GM21723 (cell line): Measurements from ENCODE around the gene IKZF1.

ENCODE experiments used
- ATAC-seq: cut with Tn5 transposase; IDR thresholded peaks from one replicate; pipeline ENCODE4 v1.9.1; 2021; ENCODE audit warnings: mild to moderate bottlenecking, moderate library complexity; ENCODE audit not compliant: unreplicated experiment

IKZF1 gene

DNA sequence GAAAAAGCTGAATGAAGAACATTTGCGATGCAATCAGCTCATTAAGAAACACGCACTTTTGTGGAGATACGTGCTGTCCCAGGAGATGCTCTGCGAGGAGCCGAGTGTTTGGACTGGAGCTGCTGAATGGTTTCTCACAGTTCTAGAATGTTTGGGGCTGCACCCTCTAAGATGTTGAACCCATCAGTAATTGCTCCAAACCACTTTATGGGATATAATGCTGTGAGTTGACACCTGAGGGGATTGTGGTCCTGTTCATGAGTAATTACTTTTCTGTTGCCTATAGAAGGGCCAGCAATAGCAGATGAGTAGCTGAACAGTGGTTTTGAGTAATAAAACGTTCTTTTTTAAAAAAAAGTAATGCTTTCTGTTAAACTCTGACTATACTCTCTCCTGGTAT is 63.1 kb downstream of the IKZF1 start:
- no peak for ATAC-seq

DNA sequence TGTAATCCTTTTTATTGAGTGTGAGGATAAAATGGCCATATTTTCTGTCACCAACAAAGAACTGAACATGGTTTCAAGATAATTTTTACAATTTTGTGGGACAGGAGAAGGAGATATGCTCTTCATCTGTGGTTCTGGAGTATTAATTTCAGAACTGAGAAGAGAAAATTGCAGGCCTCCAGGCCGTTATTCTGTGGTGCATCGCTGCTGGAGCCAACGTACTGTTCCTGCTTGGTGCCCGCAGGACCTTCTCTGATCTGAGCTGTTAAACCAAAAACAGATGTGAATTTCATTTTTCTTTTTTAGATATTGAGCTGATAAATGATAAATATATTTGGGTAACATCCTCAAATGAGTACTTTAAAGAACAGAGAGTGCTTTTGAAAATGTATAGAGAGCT is 63.9 kb downstream of the IKZF1 start:
- ATAC-seq: peak; percentile 46

DNA sequence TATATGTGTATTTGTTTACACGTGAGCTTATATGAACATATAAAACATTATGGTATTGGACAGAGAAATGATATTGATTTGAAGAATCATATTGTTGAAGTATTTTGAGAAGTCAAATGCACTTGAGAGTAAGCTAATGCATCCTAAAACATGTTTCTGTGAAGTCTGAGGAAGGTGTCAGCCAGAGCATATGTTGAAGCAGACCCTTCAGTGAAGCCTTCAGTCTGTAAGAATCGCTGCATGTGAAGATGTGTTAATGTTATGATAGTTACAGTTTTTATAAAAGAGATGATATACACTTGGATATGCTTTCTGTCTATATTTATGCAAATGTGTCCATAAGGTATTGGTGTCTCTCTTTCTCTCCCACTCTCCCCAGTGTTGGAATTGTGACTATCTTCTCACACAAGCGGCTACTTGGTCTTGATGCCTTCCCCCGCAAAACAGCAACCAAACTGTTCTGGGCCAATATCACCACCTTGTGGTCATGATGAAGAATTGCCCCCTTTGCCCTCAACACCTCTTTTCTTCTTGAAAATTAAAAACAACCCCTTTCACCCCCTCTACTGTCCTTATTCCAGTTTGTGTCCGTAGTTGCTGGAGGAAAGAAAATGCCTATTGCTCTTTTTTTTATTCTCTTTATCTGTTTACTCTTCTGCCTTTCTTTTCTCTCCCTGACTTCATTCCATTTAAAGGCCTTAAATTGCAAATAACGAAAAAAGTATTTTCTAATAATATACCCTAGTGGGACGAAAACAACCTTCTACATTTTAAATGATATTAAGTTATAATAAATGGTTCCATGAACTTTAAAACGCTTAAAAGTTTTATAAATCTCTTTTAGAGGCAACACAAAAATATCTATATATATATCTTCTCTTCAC is 64.9 kb downstream of the IKZF1 start:
- no peak for ATAC-seq

DNA sequence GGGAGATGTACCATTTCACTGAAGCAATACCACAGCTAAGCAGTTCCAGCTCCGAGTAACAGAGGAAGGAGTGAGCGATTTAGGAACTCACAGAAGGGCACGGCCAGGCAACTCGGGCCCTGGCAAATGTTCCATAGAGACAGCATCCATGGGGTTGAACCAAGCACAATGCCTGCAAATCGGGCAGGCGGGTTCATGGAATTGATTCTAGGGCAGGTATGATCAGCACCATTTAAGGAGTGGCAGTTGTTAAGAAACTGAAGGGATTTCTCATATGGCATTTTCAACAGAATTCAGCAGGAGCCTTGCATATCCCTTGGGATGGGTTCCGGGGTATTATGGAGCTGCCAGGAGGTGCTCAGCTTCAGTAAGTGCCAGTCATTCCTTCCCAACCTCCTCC is 66.4 kb downstream of the IKZF1 start:
- no peak for ATAC-seq

DNA sequence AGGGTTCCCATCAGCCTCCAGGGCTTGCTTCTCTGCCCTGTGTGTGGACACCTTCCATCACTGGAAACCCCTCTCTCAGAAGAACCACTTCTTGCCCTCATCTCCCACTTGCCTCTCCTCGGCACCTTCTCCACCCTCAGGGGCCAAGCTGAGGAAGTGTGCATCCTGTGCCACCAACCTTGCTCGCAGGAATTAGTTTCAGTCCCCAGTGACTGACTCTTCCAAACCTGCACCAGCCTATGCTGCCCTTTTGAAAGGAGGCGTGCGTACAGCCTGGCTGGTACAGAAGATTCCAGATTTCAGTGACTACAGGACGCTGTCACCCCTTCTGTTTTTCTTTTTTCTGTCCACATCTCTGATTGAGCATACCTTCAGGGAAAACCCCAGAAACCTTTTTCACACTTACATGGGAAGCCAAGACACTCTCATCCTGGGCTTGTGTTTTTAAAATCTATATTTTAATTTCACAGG is 67.1 kb downstream of the IKZF1 start:
- no peak for ATAC-seq

DNA sequence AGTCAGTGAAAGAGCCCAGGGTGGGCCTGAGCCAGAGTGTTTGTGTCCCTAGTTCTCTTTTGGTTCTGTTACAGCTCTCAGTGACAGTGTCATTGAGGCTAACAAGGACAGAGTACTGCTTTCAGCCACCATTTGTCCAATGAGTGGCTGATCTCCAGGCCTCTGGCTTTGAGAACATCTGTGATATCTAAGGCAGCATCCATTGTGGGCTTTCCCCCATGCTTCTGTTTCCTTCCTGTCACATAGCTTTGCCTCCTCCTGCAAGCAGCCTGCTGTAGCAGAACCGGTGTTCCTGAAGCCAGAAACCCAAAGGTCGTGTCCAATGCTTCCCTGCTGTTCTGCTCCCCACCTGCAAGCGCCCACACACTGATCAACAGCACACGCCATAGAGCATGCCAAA is 68.4 kb downstream of the IKZF1 start:
- no peak for ATAC-seq

DNA sequence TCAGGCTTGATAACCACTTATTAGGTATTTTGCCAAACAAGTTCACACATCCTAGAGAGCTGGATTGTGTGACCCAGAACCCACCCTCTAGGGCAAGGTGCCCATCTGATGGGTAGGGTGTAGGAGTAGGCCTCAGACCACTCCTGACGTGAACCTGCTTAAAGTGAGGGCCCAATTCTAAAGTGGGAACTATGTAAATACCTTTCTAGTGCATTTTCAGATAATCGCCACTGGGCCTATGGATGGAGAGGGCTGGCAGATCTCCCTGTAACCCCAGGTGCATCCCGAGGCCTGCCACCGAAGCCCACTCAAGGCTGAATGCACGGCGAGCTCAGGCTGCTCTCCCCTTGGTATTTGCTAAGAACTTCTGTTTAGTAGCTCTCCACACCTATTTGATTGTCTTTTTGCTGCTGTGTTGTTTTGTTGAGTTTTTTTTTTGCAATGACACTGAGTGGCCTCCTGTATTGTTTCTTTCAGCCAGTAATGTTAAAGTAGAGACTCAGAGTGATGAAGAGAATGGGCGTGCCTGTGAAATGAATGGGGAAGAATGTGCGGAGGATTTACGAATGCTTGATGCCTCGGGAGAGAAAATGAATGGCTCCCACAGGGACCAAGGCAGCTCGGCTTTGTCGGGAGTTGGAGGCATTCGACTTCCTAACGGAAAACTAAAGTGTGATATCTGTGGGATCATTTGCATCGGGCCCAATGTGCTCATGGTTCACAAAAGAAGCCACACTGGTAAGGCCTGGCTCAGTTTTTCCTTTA is 71.7 kb downstream of the IKZF1 start:
- ATAC-seq: no peak

DNA sequence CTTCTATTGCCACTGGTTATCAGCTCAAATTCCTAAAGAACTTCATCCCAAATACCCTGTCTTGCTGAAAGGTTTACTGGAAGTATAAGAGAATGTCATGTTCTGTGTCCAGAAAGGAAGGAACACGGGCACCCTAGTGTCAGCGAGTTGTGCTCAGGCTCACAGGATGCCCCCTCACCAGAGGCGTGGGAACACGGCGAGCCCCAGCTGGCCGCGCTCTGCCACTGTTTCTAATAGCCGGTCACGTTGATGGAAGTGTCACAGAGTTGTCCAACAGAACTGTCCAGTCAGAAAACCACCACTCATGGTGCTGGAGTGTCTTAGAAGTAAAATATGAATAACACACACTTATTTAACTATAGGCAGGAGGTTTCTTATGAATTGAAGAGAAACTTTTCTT is 72.8 kb downstream of the IKZF1 start:
- no peak for ATAC-seq

DNA sequence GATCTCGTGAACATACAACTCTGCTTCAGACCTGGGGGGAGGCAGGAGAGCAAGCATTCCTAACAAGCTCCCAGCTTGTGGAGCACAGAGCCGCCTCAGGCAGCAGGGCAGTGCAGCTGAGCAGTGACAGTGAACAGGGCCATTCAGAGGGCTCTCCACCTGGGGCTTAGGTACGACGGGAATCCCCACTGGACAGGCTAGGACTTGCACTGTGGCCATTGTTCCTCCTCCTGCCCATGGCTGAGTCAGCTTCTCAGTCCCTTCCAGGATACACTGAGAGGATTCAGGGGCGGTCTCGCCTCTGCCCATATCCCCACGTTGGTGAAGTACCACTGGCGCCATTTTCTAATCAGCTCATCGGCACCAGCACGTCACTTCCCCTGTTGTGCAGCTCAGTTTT is 74.6 kb downstream of the IKZF1 start:
- ATAC-seq: no peak

DNA sequence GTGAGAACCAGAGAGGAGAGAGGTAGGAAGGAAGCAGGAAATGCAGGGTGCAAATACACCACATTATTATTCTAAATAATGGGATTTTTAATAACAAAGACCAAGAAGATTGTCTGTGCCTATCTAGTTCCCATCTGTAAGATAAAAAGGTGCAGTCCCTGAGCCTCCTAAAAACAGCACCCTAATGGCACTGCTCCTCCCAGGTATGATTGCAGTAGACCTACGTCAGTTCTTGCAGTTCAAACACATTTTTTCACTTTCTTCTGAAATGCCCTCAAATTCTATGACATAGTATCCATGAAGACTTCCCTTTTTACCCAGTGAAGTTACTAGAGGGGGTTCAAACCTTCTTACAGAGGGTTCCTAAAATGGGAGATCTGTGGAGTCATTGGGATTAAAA is 75.0 kb downstream of the IKZF1 start:
- ATAC-seq: no peak

DNA sequence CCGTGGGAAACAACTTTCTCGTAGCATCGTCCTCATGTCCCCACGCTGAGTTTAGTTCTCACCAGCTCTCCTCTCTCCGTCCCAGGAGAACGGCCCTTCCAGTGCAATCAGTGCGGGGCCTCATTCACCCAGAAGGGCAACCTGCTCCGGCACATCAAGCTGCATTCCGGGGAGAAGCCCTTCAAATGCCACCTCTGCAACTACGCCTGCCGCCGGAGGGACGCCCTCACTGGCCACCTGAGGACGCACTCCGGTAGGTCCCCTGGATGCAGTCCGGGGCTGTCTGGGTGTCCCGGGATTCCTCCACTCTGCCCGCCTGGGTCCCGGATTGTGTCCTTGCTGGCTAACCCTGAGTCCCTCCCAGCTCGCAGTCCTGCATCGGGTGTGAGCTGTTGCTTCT is 77.9 kb downstream of the IKZF1 start:
- no peak for ATAC-seq

DNA sequence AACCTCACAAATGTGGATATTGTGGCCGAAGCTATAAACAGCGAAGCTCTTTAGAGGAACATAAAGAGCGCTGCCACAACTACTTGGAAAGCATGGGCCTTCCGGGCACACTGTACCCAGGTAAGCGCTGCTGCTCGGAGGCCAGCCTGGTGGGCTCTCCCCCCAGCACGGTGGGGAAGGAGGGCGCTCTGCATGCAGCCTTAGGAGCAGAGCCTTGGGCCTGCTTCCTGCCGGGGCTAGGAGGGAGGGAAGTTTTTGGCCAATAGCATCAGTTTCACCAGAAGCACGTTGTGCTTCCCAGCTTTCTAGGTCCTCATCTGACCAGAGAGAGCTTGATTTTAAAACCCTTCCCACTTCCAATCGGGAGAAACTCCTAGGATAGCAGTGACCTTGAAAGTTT is 82.8 kb downstream of the IKZF1 start:
- ATAC-seq: no peak

DNA sequence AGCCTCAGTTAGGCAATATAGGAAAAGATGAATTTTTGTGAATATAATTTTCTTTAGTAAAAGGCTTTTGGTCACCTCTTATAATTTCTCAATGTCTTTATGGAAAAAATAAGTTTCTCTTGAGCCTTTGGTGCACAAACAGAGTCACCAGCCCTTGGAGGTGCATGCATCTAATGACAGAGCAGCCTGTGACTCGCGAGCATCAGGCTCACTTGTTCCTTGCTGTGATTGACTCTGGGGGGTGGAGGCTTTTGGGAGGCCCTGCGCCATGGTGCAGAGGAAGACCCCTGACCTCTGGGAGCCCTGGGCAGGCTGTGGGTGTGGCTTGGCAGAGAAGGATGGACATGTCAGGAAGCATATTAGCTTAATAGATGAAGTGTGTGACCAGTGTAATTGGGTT is 85.4 kb downstream of the IKZF1 start:
- ATAC-seq: no peak

DNA sequence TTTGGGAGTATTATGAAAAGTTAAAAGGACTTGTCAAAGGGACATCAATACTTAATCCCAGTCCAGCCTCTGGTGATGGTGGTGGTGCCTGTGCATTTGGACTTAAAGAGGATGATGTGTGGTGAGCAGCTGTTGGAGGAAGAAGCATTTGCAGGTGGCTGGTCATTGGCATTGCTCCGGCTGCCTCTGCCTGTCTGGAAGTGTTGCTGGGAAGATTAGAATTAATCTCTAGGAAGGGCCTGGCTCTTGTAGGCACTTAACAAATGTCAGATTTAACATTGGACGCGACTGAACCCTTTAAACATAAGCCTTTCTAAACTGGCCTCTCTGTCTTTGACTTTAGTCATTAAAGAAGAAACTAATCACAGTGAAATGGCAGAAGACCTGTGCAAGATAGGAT is 86.9 kb downstream of the IKZF1 start:
- ATAC-seq: no peak

DNA sequence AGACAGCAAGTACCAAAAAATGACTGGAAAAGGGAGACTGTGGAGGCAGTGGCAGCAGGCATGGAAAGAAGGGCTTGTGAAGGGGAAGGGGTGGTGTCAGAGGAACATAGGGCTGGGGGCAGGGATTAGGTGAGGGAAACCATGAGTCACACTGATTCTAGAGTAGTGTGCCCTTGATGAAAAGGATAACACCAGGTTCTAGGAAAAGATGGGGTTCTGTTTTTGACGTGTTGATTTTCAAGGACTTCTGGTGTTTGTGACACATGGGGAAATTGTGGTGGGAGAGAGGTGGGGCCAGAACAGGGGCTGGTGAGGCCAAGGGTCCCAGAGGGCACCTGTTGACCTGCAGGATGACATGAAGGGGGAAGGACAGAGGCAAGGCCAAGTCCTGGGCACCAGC is 88.6 kb downstream of the IKZF1 start:
- no peak for ATAC-seq

DNA sequence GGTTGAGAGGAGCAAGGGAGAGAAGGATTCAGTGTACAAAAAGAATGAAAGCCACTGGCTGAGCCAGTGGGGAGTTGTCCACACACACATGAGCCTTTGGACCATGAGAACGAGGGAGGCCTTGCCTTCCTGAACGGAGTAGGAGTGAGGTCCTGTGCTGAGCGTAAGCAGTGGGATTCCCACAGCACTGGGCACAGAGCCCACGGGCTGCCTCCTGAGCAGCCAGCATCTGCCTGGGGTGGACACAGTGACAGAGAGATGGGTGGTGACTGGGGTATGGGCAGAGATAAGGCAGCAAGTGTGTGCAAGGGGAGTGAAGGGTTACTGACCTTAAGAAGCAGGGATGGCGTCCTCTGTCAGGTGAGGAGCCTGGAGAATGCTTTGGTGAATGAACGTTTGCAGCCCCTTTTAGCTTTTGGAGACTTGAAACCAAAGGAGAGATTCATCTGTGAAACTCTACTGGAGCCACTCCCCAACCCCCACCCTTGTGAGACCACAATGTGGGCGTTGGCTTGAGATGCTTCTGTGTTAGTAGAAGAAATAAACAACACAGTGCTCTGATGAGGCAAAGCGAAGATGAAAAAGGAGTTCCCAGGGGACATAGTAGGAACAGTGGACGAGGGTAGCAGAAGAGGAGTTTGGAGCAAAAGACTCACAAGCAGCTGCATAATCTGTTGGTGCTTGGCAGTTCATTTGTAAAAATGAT is 89.2 kb downstream of the IKZF1 start:
- ATAC-seq: peak; percentile 37

DNA sequence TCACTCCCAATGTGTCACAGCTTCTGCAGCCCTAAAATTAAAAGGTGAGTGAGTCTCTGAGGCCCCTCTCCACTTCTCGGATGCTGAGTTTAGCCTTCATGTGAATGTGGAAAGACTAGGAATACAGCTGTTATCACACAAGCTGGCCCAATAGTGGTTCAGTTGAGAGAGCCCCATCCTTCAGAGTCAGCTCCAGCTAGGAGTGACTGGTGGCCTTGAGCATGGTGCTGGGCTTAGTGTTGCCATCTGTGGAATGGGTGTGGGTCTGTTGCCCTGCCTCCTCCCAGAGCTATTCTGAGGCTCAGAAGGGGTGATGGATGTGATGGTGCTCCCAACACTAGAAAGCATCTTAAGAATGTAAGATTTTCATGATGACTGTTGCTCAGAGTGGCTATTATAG is 89.8 kb downstream of the IKZF1 start:
- no peak for ATAC-seq

DNA sequence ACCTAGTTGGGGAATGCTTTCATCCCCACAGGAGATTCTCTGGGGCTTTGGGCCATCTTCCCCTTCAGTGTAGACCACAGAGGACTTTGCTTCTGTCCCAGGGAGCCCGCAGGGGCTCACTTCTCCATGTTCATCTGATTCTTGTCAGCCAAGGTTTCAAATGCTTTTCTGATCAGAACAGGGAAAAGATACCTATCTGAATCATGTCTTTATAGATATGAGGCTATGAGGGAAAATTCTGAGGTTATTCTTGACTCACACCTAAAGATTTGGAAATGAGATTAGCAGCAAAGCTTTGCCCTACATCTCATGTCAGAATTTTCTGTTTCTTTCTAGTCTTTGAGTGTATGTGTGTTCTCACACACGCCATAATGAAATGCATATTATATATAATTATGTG is 92.3 kb downstream of the IKZF1 start:
- peak; percentile 15 for ATAC-seq

DNA sequence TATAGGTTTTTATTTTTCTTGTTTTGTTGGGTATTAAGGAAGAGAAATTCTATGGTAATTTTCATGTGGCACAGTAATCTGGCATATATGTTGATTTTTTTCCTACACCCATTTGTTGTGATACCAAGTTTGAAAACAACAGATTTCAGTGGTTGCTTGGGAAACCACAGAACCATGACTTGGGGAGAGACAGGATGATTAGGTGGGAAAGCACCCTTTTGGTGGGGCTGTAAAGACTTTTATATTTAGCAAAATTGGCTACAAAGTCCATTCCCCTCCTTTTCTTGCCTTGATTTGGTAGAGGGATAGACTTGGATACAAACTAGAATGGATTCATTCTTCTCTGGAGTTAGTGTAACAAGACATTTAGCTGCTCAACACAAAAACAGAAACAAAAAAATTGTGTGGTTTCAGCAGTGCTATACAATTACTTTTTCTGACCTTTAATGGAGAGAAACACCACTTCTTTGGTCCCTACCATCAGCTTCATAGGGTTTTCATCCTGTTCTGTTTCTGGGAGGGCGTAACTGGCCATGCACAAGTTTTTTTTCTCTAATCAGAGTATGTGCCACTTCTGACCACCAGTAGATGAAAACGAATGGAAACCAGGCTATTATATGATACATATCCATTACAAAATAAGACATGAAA is 92.9 kb downstream of the IKZF1 start:
- ATAC-seq: peak; percentile 76

DNA sequence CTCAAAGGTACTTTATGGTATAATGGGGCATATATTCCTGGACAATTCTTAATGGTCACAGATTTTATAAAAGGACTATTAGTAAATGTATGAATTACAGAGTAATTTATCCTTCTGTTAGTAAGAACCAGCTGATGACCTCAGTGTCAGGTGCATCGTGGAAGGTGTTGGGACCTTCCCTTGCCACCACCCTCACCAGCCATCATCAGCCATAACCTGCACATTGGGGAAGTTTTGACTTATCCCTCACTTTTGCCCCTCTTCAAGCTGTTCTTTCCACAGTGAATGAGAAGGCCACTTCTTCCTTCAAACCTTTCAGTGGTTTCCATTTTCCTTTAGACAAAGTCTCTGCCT is 93.4 kb downstream of the IKZF1 start:
- ATAC-seq: no peak

DNA sequence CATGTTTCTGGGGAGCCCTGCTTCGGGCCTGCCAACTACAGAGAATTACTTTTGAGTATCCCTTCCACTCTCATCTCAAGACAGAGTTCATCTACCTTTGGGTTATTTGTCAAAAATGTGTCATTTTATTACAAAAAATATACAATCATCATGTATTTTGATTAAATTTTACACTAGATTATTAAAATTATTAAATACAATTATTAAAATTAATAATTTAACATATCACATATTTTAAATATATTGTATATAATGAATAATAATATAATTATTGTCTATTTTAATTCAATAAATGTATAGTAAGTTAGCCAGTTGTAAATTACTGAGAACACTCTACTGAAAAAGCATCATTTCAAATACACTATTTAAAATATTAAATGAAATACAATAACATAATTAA is 94.7 kb downstream of the IKZF1 start:
- ATAC-seq: no peak
